Liver (tissue), 9 donors: ENCODE results near the gene MEGF6. TPM values are rescaled to one million over a fixed set of nuclear protein-coding genes. Genes with fewer than 3 reads are reported as not detected.

Experiments
- DNase-seq: peaks from one replicate; pipeline ENCODE4 v3.0.0-alpha.2; 2017; ENCODE audit warnings: low spot score
- H3K27ac ChIP-seq, 2 donors: one replicate each; pipeline ENCODE4 v1.7.0; 2013; ENCODE audit warnings: inconsistent platforms in 2 of 2, low read length in 2 of 2, control low read depth in 1 of 2, low read depth in 1 of 2, mild to moderate bottlenecking in 1 of 2
- H3K27me3 ChIP-seq, 4 donors: one replicate each; pipeline versions ENCODE4 v1.6.1 to v1.7.0; 2013; ENCODE audit warnings: low read length in 3 of 4, inconsistent platforms in 1 of 4, mild to moderate bottlenecking in 1 of 4, moderate library complexity in 1 of 4; ENCODE audit not compliant: control insufficient read depth in 4 of 4, insufficient read depth in 4 of 4
- H3K36me3 ChIP-seq, 4 donors: one replicate each; pipeline versions ENCODE4 v1.6.1 to v1.7.0; 2013; ENCODE audit warnings: low read length in 3 of 4, mild to moderate bottlenecking in 3 of 4, low read depth in 1 of 4, moderate library complexity in 1 of 4; ENCODE audit not compliant: control insufficient read depth in 4 of 4, insufficient read depth in 3 of 4
- H3K4me1 ChIP-seq, 4 donors: one replicate each; pipeline versions ENCODE4 v1.6.1 to v1.7.0; 2013; ENCODE audit warnings: low read length in 3 of 4, mild to moderate bottlenecking in 3 of 4, moderate library complexity in 1 of 4; ENCODE audit not compliant: control insufficient read depth in 4 of 4, insufficient read depth in 4 of 4
- H3K4me3 ChIP-seq, 3 donors: one replicate each; pipeline versions ENCODE4 v1.6.1 to v1.7.0; 2013; ENCODE audit warnings: low read length in 3 of 3, control low read depth in 1 of 3, low read depth in 1 of 3, mild to moderate bottlenecking in 1 of 3
- H3K9ac ChIP-seq, 2 donors: one replicate each; pipeline ENCODE4 v1.7.0; 2013; ENCODE audit warnings: low read length in 2 of 2, mild to moderate bottlenecking in 2 of 2, moderate library complexity in 2 of 2, control low read depth in 1 of 2, low read depth in 1 of 2
- H3K9me3 ChIP-seq, 4 donors: one replicate each; pipeline versions ENCODE4 v1.6.1 to v1.7.0; 2013; ENCODE audit warnings: low read length in 3 of 4; ENCODE audit not compliant: control insufficient read depth in 4 of 4
- ATF3 ChIP-seq: IDR thresholded peaks from 2 replicates; pipeline ENCODE4 v1.6.1; 2016; ENCODE audit warnings: antibody characterized with exemption
- EGR1 ChIP-seq, 2 donors: IDR thresholded peaks; 2 replicates each; pipeline ENCODE4 v1.6.1; 2016 to 2018; ENCODE audit warnings: antibody characterized with exemption in 2 of 2, low read depth in 2 of 2
- FOXA1 ChIP-seq: IDR thresholded peaks from 2 replicates; pipeline ENCODE4 v1.6.1; 2016; ENCODE audit warnings: antibody characterized with exemption
- FOXA2 ChIP-seq: IDR thresholded peaks from 2 replicates; pipeline ENCODE4 v1.6.1; 2016; ENCODE audit warnings: antibody characterized with exemption
- GABPA ChIP-seq, 2 donors: IDR thresholded peaks in 1 of 2; conservative IDR thresholded peaks in 1 of 2; 2 replicates each; pipeline ENCODE4 v1.6.1; 2016; ENCODE audit warnings: antibody characterized with exemption in 2 of 2, mild to moderate bottlenecking in 1 of 2, moderate library complexity in 1 of 2
- HNF4A ChIP-seq, 2 donors: conservative IDR thresholded peaks; 2 replicates each; pipeline ENCODE4 v1.6.1; 2016; ENCODE audit warnings: antibody characterized with exemption in 2 of 2, mild to moderate bottlenecking in 2 of 2
- HNF4G ChIP-seq: IDR thresholded peaks from 2 replicates; pipeline ENCODE4 v1.6.1; 2016; ENCODE audit warnings: antibody characterized with exemption
- JUND ChIP-seq, 2 donors: IDR thresholded peaks; 2 replicates each; pipeline ENCODE4 v1.6.1; 2016; ENCODE audit warnings: antibody characterized with exemption in 2 of 2
- MAX ChIP-seq: IDR thresholded peaks from 2 replicates; pipeline ENCODE4 v1.6.1; 2016; ENCODE audit warnings: antibody characterized with exemption
- NR2F2 ChIP-seq: IDR thresholded peaks from 2 replicates; pipeline ENCODE4 v1.6.1; 2016; ENCODE audit warnings: antibody characterized with exemption
- RAD21 ChIP-seq, 2 donors: IDR thresholded peaks; 2 replicates each; pipeline ENCODE4 v1.6.1; 2016; ENCODE audit warnings: antibody characterized with exemption in 2 of 2, mild to moderate bottlenecking in 2 of 2
- REST ChIP-seq: IDR thresholded peaks from 2 replicates; pipeline ENCODE4 v1.6.1; 2016; ENCODE audit warnings: antibody characterized with exemption, mild to moderate bottlenecking
- RXRA ChIP-seq, 2 donors: IDR thresholded peaks; 2 replicates each; pipeline ENCODE4 v1.6.1; 2017 to 2018; ENCODE audit warnings: antibody characterized with exemption in 2 of 2, mild to moderate bottlenecking in 1 of 2
- SP1 ChIP-seq: IDR thresholded peaks from 2 replicates; pipeline ENCODE4 v1.6.1; 2018; ENCODE audit warnings: antibody characterized with exemption, mild to moderate bottlenecking
- YY1 ChIP-seq: IDR thresholded peaks from 2 replicates; pipeline ENCODE4 v1.6.1; 2016; ENCODE audit warnings: antibody characterized with exemption, mild to moderate bottlenecking
- ZBTB33 ChIP-seq: IDR thresholded peaks from 2 replicates; pipeline ENCODE4 v1.6.1; 2016; ENCODE audit warnings: antibody characterized with exemption
- WGBS: extraction: QIAGEN DNeasy Blood & Tissue Kit; methylation state at CpG from one replicate; pipeline ENCODE4 v1.1.7; 2013; 5-methylcytosine and 5-hydroxymethylcytosine counted together
- polyA plus RNA-seq, 2 donors: library from polyadenylated mRNA; stranded (reverse) in 1 of 2; unstranded in 1 of 2; fragments of 200-250 nt in 1 of 2; fragments of >200 nt in 1 of 2; fragmentation: Nextera tagmentation in 1 of 2; extraction: Ambion mirVana in 1 of 2; gene quantifications; one replicate each; pipeline versions ENCODE4 v1.2.1 to v1.2.3, GENCODE V29; 2013 to 2015
- total RNA-seq, 2 donors: library from RNA; depleted of rRNA; stranded (reverse); fragments of >200 nt; gene quantifications; one replicate each; pipeline ENCODE4 v1.2.3, GENCODE V29; 2014
- donor health status: healthy.
- donor health status: healthy.
- donor health status: healthy.
- donor health status: healthy.
- donor health status: healthy.

MEGF6 gene
- total and polyA plus RNA-seq, 4 donors: 1.3 to 11.0 (median 4.0) TPM

GRCh38 chr1:3510956-3511250 is 100.4 kb downstream of the MEGF6 start:
- WGBS: 94% methylated on average over 12 of the region's 12 CpGs
- Histone ChIP-seq H3K4me3 (no peak overlapping the region), H3K9ac (no peak overlapping the region), H3K4me1 (no peaks in the 10 kb centered on the region), H3K9me3 (no peaks in the 10 kb centered on the region), H3K27me3 (no peaks in the 10 kb centered on the region), H3K27ac (no peak overlapping the region), H3K36me3 (no peaks in the 10 kb centered on the region)
- DNase-seq: no peak
- TF ChIP-seq ATF3 (no peak), REST (no peak), JUND (IDR thresholded peaks at IDR 0.05) (no peak), SP1 (no peak), HNF4G (no peak), GABPA (IDR thresholded peaks at IDR 0.05 in 1 of 2, conservative IDR thresholded peaks at IDR 0.05 in 1 of 2) (no peak), ZBTB33 (no peak), EGR1 (IDR thresholded peaks at IDR 0.05; ENCODE audit: low read depth in 2 of 2) (no peak), YY1 (no peak), MAX (no peak), RAD21 (IDR thresholded peaks at IDR 0.05) (no peak), RXRA (IDR thresholded peaks at IDR 0.05) (no peak), HNF4A (conservative IDR thresholded peaks at IDR 0.05) (no peak), NR2F2 (no peak), FOXA1 (no peak), FOXA2 (no peak)

- H3K4me3 ChIP-seq: no peak overlapping the region
- 89% methylated on average over 32 of the region's 32 CpGs for WGBS
- H3K4me1 ChIP-seq: no peaks in the 10 kb centered on the region
- no peak for DNase-seq
- TF ChIP-seq HNF4A (conservative IDR thresholded peaks at IDR 0.05) (no peak), FOXA2 (no peak), FOXA1 (no peak), ATF3 (no peak), EGR1 (IDR thresholded peaks at IDR 0.05; ENCODE audit: low read depth in 2 of 2) (no peak), RXRA (IDR thresholded peaks at IDR 0.05) (no peak), YY1 (no peak), RAD21 (IDR thresholded peaks at IDR 0.05) (no peak), HNF4G (no peak), SP1 (no peak), REST (no peak)
- H3K9me3 ChIP-seq: no peaks in the 10 kb centered on the region
- no peak overlapping the region for H3K9ac ChIP-seq
- H3K36me3 ChIP-seq: no peaks in the 10 kb centered on the region
- H3K27me3 ChIP-seq: no peaks in the 10 kb centered on the region
- H3K27ac ChIP-seq: no peak overlapping the region
Observed at GRCh38 chr1:3510136-3510955, 101.0 kb downstream of the MEGF6 start.
